GM18526 (cell line): ENCODE data around the gene OR9A2.

ENCODE experiments used
- POLR2A ChIP-seq: IDR thresholded peaks from 3 replicates; pipeline ENCODE4 v1.6.1; 2011; ENCODE audit not compliant: insufficient read length; ENCODE audit errors: extremely low read depth

Gene OR9A2, protein sequence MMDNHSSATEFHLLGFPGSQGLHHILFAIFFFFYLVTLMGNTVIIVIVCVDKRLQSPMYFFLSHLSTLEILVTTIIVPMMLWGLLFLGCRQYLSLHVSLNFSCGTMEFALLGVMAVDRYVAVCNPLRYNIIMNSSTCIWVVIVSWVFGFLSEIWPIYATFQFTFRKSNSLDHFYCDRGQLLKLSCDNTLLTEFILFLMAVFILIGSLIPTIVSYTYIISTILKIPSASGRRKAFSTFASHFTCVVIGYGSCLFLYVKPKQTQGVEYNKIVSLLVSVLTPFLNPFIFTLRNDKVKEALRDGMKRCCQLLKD

GRCh38 chr7:143027032-143027431 is at the start of gene OR9A2:
OR9A2 (minus strand) TSS chr7:143027132; CDS start chr7:143027132, 0 bp downstream.
- no peak for TF ChIP-seq POLR2A

DNA sequence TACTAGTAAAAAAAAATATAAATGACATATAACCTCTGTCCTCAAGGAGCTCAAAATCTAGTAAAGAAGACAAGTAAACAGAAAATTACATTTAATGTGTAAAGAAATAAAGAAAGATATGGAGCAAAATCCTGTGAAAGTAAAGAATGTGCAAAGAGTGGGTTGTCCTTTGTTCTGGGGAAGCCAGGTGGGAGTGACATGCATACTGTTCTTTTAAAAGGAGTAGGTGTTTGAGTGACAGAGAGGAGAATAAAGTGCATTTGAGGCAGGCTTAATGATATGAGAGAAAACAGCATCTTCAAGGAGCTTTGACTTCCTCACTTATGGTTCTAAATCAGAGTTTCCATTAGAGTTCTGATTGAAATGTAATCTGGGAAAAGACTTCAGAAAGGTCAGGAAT is 47.2 kb upstream of the OR9A2 start:
- TF ChIP-seq POLR2A: no peak

GRCh38 chr7:143073556-143073955 is 46.6 kb upstream of the OR9A2 start:
- no peak for TF ChIP-seq POLR2A

- no peak for TF ChIP-seq POLR2A
Measured at GRCh38 chr7:143069912-143070500, 43.1 kb upstream of the OR9A2 start.

- TF ChIP-seq POLR2A: no peak
Measured at GRCh38 chr7:143068446-143068845, 41.5 kb upstream of the OR9A2 start.

DNA sequence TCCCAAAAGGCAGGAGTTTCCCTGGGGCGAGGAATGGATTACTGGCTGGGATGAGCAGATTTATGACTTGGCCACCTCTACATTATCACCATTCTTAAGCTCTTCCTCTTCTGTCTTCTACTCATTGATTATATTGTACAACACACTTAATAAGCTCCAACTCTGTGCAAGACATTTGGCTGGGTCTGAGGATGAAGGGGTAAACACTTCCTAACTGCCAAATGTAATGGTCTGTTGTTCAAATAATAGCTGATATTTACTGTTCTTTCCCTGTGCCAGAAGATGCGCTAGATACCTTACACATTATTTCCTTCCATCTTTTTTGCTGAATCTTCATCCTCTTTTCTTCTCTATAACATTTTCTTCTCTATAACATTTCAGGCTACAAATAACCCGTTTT is 36.8 kb upstream of the OR9A2 start:
- TF ChIP-seq POLR2A: no peak

GRCh38 chr7:143055754-143056153 is 28.8 kb upstream of the OR9A2 start:
- TF ChIP-seq POLR2A: no peak

GRCh38 chr7:143054621-143055020 is 27.7 kb upstream of the OR9A2 start:
- no peak for TF ChIP-seq POLR2A

- no peak for TF ChIP-seq POLR2A
Measured at GRCh38 chr7:143052041-143052440, 25.1 kb upstream of the OR9A2 start, which contains the start of gene OR6V1. OR6V1 (plus strand) TSS chr7:143052341; CDS start chr7:143052341, 0 bp downstream.

GRCh38 chr7:143050931-143051330 is 24.0 kb upstream of the OR9A2 start:
- TF ChIP-seq POLR2A: no peak

- TF ChIP-seq POLR2A: no peak
Measured at GRCh38 chr7:143049362-143049761, 22.4 kb upstream of the OR9A2 start.

DNA sequence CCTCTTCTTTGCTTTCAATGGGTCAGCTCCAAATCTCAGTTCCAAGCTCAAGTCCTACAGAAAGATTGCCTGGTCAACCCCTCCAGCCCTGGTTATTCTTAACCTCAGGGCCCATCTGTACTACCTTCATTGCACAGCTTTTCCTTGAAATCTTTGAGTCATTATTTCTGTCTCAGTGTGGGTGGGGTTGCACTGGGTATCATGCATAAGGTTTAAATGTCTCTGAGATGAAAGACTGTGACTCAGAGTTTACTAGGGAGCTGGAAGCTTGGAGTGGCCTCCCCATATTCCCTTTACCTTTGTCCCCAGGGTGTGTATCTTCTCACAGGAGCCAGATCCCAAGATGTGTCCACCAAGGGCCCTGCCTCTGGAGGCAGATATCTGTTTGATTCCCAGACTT is 21.9 kb upstream of the OR9A2 start:
- TF ChIP-seq POLR2A: no peak

DNA sequence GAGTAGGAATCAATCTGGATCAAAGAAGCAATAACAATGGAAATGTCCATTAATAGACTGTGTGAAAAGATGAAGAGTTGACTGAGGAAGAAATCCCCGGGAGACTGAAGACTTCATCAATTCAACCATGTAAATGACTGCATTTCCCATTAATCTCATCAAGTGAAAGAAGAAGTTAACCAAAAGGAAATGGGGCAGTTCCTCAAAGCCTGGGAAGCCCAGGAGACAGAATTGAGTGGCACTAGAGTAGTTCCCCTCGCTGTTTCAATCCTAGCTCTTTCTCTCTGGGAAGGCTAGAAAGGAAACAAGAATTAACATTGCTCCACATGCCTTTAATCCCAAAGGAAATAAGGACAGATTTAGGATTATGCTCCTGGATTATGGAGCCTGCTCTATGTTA is 20.4 kb upstream of the OR9A2 start:
- TF ChIP-seq POLR2A: no peak

DNA sequence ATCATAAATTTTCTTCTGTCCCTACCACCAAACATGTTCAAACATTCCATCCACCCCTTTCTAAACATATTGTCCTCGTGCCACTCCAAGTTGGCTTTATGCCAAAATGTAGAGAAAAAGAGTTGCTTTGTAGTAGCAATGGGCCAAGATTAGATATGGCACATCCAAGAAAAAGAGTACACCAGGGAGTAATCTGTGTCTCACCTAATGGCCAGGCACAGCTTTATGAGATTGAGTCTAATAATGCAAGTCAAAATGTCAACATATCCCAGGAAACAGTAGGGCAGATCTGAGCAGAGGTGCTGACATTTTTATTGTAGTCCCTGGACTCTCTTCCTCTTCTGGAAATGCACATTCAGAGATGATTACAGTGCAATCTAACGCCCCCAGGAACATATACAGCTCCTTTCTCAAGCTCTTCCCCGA is 19.5 kb upstream of the OR9A2 start:
- no peak for TF ChIP-seq POLR2A

DNA sequence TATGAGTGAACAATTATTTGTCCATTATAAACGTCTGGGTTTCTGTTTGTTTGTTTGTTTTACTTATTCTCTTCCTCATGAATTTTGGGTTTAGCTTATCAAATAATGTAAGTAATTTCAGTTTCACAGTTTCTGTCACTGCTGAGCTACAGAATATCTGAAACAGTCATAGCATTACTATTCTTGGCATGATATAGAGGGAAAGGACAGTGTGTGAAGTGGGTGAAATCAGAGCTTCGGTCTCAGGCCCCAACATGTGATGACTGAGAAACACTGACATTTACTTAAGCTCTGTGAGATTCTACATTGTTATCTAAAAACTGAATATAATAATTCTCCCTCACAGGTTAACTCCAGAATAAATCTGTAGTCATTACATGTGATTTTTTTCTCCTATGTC is 16.5 kb upstream of the OR9A2 start:
- TF ChIP-seq POLR2A: no peak

- TF ChIP-seq POLR2A: no peak
Measured at GRCh38 chr7:143042790-143043271, 15.9 kb upstream of the OR9A2 start.

- TF ChIP-seq POLR2A: no peak
Measured at GRCh38 chr7:143042159-143042789, 15.3 kb upstream of the OR9A2 start.

DNA sequence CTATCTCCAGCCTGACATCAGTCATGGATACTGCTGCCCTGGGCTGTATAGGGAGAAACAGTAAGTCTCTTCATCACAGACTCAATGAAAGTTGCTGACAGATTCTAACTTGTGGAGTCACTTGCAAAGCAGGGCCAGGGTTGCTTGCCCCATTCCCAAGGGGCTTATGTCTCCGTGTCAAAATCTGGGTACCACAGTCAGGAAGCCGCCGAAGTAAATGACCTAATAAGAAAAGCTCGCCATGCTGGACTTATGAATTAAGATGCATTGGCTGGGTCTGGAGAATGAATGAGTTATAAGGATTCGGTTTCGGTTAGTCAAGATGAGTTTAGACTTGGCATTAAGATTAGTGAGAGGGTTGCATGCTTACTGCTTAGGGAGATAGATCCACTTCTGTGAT is 14.4 kb upstream of the OR9A2 start:
- no peak for TF ChIP-seq POLR2A
